GM19395 (cell line): Measurements from ENCODE around the gene ETNPPL.
A peak's percentile ranks its signal among the peaks of the same experiment; 100 is the strongest.
"Not testable (repeated sequence)": the region's sequence is repeated elsewhere in the genome, so short reads cannot be mapped to it uniquely, and the experiment has no call there.

Source experiments
- ATAC-seq: cut with Tn5 transposase; IDR thresholded peaks from one replicate; pipeline ENCODE4 v1.9.1; 2021; ENCODE audit warnings: mild to moderate bottlenecking, moderate library complexity; ENCODE audit not compliant: unreplicated experiment

Gene ETNPPL

DNA sequence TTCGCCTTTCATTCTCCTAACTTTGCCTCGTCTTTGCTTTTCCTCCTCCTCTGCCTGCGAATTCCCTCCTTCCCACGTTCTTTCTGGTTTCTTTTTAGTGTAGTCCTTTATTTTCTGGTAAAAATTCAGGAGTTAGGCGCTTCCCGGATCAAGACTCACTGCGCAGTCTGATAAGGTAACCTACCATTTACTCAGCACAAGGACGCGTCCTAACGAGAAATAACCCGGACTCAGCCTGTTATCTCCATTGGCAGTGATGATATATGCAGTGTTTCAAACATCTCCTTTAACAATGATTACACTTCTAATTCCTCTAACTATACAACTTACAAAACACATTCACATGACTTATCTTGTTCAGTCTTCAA, 357 bp upstream of the ETNPPL start:
- no peak for ATAC-seq

GRCh38 chr4:108758498-108758897, 4.4 kb downstream of the ETNPPL start:
- no peak for ATAC-seq

DNA sequence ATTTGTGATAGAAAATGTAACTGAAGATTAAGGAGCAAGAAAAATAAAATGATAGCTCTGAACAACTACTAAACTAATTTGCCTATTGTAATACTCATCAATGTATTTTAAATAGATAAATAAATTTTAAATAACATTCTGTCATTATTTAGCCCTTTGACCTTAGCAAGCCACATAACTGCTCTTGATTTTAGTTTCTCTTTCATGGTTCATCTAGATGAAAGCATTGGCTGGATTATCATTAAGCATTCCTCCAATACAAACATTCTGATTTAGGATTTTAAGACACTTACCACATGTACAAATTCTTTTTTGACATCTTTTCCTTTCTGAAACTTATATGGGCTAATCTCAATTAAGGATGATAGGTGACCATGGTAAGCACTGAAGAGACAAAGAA, 8.5 kb downstream of the ETNPPL start:
- ATAC-seq, result no peak

- peak; percentile 61 for ATAC-seq
Measured at GRCh38 chr4:108751321-108751720, 11.5 kb downstream of the ETNPPL start.

DNA sequence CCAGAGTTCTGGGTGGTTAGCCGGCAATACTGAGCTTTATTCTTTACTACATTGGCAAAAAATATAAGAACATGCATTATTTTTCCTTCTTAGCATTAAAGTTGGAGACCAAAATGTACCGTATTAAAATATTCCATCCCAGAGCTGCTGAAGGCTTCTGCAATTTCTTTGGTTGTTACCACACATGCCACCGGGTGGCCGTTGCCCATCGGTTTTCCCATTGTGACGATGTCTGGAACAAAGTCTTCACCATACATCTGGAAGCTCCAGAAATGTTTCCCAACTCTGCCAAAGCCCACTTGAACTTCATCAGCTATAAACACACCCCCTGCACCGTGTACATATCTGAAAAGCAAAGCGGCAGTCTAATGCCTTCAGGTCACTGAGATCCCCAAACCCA, 13.7 kb downstream of the ETNPPL start:
- no peak for ATAC-seq

- no peak for ATAC-seq
Measured at GRCh38 chr4:108746511-108746910, 16.3 kb downstream of the ETNPPL start.

DNA sequence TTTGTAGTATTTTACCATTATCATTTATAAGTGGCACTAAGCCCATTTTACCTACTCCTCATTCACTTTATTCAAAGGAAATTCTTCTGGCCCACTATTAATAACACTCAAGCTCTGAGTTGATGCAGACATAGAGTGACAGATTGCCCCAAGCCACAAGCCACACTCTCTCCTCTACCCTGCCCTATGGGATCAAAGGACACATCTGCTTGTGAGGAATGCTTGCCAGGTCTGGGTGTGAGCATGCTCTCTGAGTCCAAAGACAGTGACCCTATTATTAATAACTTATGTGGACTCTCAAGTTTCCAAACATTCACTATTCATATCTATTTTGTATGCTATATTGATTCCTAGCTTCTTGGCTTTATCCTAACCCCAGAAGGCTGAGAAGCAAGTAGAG, 18.5 kb downstream of the ETNPPL start:
- ATAC-seq, result no peak

DNA sequence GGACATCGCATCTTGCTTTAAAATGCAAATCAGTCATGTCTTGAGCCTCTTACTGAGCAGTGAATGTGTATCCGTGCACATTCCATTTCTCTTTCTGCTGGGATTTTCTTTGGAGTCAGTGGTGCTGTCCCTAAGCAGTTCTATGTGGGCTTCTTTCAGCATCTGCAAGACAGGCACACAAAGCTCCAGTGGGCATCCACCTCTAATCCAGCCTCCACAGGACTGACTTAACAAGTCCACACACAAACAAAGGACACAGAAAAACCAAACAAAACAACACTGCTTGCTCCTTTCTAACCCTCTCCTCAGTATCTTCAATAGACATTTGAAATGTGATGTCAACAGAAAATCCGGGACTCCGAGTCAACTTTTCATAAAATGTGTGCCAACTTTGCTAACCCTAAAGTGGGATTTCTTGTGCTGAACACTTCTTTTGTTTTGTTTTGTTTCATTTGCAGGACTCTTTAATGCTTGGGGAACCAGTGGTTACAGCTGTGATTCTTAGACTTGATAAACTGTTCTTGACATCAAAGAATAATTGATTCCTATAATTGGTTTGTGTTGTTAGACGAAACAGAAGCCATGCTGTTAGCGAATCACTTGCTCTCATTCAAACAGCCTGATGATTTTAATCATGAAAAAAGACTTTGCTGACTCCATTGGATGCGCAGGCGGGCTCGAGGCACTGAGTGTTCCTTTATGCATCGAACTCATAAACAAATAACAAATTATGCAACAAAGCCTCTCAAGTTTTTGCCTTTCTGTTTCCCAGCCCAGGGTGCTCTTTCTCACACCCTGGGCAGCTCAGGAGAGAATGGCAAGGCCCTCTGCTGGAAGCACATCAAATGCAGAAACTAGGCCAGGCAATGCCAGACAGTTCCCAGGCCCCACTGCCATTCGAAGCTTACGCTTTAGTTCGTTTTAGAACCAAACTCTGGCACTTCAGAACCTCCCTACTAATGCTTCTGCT, 20.1 kb downstream of the ETNPPL start:
- no peak for ATAC-seq

DNA sequence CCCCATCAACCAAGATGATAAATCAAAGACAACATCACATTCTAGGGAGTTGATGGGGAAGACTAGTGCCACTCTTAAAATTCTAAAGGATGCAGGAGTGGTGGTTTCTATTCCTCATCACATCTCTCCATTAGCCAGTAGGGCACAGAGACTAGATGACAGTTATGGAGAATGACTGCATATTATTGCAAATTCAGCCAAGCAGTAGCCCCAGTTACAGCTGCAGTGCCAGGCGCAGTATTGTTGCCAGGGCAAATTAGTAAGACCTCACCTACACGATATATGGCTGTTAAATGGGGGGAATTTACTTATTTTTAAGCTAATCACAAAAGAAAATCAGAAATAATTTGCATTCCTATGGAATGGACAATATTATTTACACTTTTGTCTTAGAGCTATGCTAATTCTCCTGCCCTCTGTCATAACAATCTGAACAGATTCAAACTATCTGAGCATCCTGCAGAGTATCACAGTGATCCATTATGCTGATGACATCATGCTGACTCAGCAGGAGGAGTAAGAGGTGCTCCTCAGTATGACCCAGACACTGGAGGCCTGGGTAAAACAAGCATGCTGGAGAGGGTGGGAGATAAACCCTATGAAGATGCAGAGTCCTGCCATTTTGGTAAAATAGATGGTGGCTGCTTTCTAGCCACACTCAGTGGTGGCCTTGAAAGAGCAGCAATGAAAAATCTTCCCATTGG, 24.7 kb downstream of the ETNPPL start:
- ATAC-seq, result no peak

DNA sequence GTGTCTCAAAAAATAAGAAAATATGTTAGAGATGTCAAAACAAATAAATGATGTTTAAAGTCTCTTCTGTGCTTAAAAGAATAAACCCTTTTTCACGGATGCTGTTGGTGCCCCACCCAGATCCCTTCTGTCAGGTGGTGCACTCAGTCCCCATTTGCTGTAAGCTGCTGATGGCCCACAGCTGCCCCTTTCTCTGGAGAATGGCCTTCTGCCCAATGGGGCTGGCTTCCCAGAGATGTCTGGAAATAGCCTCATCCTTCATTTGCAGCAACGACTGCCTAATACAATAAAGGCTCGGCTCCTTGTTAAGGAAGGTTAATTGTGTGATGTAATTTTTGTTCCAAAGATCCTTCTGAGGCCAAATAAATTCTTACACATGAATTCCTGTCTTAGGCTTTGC, 31.8 kb downstream of the ETNPPL start:
- no peak for ATAC-seq

- no peak for ATAC-seq
Measured at GRCh38 chr4:108730579-108730978, 32.3 kb downstream of the ETNPPL start.

DNA sequence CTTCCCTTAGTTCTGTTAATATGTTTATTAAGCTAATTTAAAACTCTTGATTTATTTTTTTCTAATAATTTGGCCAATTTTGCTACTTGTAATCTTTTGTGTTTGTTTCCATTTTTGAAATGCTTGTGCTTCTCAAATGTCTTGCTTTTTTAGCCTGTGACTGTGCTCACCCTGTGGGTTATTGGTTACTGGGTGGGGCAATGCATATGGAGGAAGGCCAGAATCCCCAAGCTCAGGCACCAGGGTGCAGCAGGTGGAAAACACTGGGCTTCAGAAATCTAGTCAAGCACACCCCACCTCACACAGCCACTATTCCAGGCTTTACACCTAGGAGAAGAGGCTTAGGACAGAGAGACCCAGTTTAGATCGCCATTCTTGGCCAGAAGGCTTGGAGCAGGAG, 33.1 kb downstream of the ETNPPL start:
- ATAC-seq, result no peak

GRCh38 chr4:108725457-108725856, 37.4 kb downstream of the ETNPPL start:
- ATAC-seq, result no peak

GRCh38 chr4:108717386-108717785, 45.5 kb downstream of the ETNPPL start:
- no peak for ATAC-seq

DNA sequence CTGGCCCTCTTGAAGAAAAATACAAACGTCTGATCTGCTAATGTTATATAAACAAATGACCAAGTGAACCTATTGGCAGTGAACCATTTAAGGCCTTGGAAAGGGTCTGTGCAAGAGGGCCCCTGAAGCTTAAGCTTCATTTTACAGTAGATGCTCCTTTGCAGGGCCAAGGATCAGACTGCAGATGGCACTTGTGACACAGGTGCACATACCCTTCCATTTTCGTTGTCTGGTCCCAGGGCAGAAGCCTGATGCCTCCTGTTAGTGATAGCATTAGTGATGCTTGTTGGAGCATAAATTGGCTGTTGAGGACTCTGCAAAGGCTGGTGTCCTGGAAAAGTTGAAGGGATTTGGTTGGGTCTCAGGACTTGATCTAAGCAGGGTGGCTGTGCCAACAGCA, 46.5 kb downstream of the ETNPPL start:
- ATAC-seq, result no peak

DNA sequence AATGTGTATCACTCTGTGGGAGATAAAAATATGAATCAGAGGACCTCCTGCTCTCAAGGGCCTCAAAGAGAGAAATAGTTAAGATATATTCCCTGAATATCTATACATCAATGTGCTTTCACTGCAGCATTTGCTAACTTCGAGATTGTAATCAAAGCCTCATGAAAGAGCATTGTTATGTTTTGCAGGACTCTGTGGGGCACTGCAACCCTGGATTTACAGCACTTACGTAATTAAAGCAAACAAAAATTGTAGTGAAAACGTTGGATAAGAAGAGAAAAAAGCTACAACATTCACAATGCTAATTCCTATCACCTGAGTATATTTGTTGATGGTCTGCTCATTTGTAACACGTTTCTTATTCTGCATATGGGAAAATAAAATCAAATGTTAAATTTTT, 48.0 kb downstream of the ETNPPL start:
- ATAC-seq, result no peak

DNA sequence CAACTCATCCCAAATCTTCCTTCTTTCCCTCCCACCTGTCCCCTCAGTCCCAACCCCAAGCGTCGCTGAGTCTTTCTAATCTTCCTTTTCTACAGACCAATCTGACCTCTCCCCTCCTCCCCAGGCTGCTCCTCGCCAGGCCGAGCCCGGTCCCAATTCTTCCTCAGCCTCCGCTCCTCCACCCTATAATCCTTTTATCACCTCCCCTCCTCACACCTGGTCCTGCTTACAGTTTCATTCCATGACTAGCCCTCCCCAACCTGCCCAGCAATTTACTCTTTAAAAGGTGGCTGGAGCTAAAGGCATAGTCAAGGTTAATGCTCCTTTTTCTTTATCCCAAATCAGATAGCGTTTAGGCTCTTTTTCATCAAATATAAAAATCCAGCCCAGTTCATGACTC, 52.3 kb downstream of the ETNPPL start:
- ATAC-seq, result not testable (repeated sequence)

DNA sequence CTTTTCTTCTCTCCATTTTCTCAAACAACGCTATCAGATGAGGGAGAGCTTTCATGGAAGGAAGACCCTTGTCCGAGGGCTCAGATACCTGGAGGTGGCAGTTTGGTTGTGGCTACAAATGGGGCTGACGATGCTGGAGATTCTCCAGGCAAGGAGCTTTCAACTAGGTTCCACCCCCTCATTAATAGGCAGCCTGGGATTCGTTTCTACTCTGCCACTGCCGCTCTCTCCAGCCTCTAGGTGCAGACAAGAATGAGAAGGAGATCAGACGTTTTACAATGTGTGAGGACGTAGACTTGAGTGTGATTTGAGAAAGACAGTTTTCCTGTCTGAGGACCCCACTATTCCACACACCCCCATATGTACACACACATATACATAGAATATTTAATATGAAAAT, 53.1 kb downstream of the ETNPPL start:
- ATAC-seq, result no peak

DNA sequence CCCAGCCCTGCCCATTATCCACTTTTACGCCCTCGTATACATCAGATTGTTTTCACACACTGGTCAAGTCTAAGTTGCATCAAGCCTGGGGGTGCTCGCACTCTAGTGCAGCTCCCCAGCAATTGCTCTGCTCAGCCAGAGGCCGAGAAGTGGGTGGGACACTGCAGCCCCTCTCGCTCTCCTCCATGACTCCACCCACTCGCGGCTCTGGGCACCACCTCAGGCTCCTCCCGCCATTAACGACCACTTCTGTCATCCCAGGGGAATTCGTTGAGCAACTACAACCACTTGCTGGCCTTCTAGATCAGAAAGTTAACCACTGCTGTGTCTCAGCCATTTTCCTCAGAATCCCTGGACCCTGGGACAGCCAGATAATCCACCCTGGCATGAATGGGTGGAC, 53.6 kb downstream of the ETNPPL start:
- ATAC-seq, result no peak

DNA sequence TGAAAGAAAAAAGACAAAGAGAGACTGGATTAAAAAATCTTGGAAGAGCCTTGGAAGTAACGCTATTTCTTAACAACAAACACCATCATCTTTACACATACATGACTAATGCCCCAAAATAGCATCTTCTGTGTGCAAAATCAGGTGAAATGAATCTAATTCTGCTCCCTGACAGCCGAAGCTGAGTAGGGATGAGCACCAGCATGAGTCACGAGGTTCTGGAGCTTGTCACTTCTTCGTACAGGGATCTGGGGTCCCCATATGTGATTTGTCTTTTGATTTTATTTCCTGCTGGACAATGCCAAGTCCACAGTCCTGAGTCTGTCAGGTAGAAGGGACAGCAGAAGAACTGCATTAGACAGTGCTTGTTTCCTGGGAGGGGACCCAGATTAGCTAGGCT, 56.6 kb downstream of the ETNPPL start:
- no peak for ATAC-seq

DNA sequence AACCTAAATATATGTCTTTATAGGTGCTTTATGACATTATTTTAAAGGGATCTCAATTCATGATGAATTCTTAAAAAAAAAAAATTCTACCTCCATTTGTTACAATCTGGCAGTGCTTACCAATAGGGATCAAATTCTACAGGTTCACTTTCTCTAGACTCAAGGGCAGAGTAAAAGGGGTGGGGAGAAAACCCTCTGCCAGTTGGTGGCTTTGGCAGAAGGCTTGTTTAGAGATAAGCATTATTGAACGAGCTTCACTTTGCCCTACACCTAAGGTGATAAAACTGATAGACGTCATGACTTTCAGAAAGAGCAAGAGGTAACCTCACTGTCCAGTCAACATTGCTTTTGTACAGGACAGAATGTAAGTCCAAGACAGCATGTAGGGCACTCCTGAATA, 58.9 kb downstream of the ETNPPL start:
- no peak for ATAC-seq

GRCh38 chr4:108703370-108703769, 59.5 kb downstream of the ETNPPL start:
- no peak for ATAC-seq
